WTC11 (cell line): ENCODE measurements around the gene CDX4. TPM values are rescaled to one million over a fixed set of nuclear protein-coding genes. Genes with fewer than 3 reads are reported as not detected.
"Not testable (repeated sequence)": the region's sequence is repeated elsewhere in the genome, so short reads cannot be mapped to it uniquely, and the experiment has no call there.

Experiments used
- ATAC-seq: fragments of 200-7000 bp; cut with Tn5 transposase; 2 replicates; pipeline ENCODE4 v1.10.0; 2021; ENCODE audit warnings: mild to moderate bottlenecking, moderate library complexity
- CTCF ChIA-PET: fragments of 300-600 bp; sonication (Branson Sonifier 250); formaldehyde crosslinking; loops from one replicate; lab custom pipeline; 2021; ENCODE audit warnings: antibody characterized with exemption; lab: Charles Lee
- POLR2A ChIA-PET: fragments of 350-600 bp; sonication (Branson Sonifier 250); formaldehyde crosslinking; loops from one replicate; lab custom pipeline; 2021; ENCODE audit warnings: antibody characterized with exemption; lab: Charles Lee
- DNase-seq: peaks from one replicate; pipeline ENCODE4 v3.0.0; 2021; ENCODE audit warnings: low spot score
- H3K27ac Mint-ChIP-seq: 2 replicates; pipeline ENCODE4 v1.8.0; 2021; ENCODE audit warnings: mixed read lengths
- H3K27me3 Mint-ChIP-seq: 2 replicates; pipeline ENCODE4 v1.8.0; 2021; ENCODE audit warnings: low read depth, mild to moderate bottlenecking, moderate library complexity, mixed read lengths
- H3K36me3 Mint-ChIP-seq: 2 replicates; pipeline ENCODE4 v1.8.0; 2021; ENCODE audit warnings: mixed read lengths
- H3K4me1 Mint-ChIP-seq: 2 replicates; pipeline ENCODE4 v1.8.0; 2022; ENCODE audit warnings: mixed read lengths
- H3K4me3 Mint-ChIP-seq: 2 replicates; pipeline ENCODE4 v1.8.0; 2021; ENCODE audit warnings: mild to moderate bottlenecking, moderate library complexity, mixed read lengths
- H3K9me3 Mint-ChIP-seq: 2 replicates; pipeline ENCODE4 v1.8.0; 2021; ENCODE audit warnings: mixed read lengths
- total RNA-seq: library from RNA; stranded (reverse); gene quantifications from 3 replicates; pipeline ENCODE4 v1.2.3, GENCODE V29; 2021
- TF ChIP-seq, protein P1 (sequence below): sonication (generic); formaldehyde crosslinking; IDR thresholded peaks from 2 replicates; pipeline ENCODE4 v1.8.0; 2023; ENCODE audit warnings: missing genetic modification reagents

CDX4 gene
- total RNA-seq, 1 experiment from 2014 or later = 2.4 TPM

DNA sequence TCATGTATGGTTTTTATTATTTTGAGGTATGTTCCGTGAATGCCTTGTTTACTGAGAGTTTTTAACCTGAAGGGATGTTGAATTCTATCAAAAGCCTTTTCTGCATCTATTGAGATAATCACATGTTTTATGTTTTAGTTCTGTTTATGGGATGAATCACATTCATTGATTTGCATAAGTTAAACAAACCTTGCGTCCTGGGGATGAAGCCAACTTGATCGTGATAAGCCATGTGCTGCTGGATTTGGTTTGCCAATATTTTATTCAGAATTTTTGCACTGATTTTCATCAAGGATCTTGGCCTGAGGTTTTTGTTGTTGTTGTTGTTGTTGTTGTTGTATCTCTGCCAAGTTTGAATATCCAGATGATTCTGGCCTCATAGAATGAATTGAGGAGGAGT lies 43.8 kb downstream of the CDX4 start:
- Mint-ChIP-seq H3K4me3 (no peak overlapping the region), H3K27ac (no peak overlapping the region)
- POLR2A ChIA-PET = no interaction called here
- DNase-seq = no peak
- CTCF ChIA-PET = no interaction called here
- ATAC-seq = no peak
- TF ChIP-seq, protein P1, sequence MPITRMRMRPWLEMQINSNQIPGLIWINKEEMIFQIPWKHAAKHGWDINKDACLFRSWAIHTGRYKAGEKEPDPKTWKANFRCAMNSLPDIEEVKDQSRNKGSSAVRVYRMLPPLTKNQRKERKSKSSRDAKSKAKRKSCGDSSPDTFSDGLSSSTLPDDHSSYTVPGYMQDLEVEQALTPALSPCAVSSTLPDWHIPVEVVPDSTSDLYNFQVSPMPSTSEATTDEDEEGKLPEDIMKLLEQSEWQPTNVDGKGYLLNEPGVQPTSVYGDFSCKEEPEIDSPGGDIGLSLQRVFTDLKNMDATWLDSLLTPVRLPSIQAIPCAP (CRISPR knock-in tag) = no peak
- TF ChIP-seq, all 79 proteins: peak for 0
- H3K36me3 Mint-ChIP-seq = no peaks in the 10 kb centered on the region
- H3K27me3 Mint-ChIP-seq = no peaks in the 10 kb centered on the region; the same call in 1 of the 2 replicates
- H3K9me3 Mint-ChIP-seq = no peaks in the 10 kb centered on the region
- H3K4me1 Mint-ChIP-seq = peaks cover 5% of the 10 kb centered on the region; the same call in 1 of the 2 replicates

DNA sequence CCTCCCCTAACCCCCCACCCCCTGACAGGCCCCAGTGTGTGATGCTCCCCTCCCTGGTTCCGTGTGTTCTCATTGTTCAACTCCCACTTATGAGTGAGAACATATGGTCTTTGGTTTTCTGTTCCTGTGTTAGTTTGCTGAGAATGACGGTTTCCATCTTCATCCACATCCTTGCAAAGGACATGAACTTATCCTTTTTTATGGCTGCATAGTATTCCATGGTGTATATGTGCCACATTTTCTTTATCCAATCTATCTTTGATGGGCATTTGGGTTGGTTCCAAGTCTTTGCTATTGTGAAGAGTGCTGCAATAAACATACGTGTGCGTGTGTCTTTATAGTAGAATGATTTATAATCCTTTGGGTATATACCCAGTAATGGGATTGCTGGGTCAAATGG lies 45.3 kb downstream of the CDX4 start:
- H3K4me1 Mint-ChIP-seq, H3K27me3 Mint-ChIP-seq, POLR2A ChIA-PET, CTCF ChIA-PET, H3K27ac Mint-ChIP-seq, H3K9me3 Mint-ChIP-seq, H3K4me3 Mint-ChIP-seq, ATAC-seq, DNase-seq, H3K36me3 Mint-ChIP-seq: not testable (repeated sequence)

Other genes with a start within 250 kb of the CDX4 start
- 13.0 to 16.2 TPM (median 15.9 TPM) in 3 replicates for gene NAP1L2, start 232.2 kb upstream of the CDX4 start, total RNA-seq
- 9.4 to 11.4 TPM (median 10.8 TPM) in 3 replicates for gene CHIC1, start 116.1 kb downstream of the CDX4 start, total RNA-seq